ENCODE results near the gene CEP44.
"Not testable (repeated sequence)": the region's sequence is repeated elsewhere in the genome, so short reads cannot be mapped to it uniquely, and the experiment has no call there.

CEP44 gene

GRCh38 chr4:174260099-174260498, 23.6 kb upstream of the CEP44 start:
- Histone ChIP-seq H3K27me3 (ENCODE audit: control insufficient read depth, insufficient read depth, low read length) (no peaks in the 10 kb centered on the region), H3K4me3 (ENCODE audit: low read length) (no peak overlapping the region), H3K9ac (ENCODE audit: low read length) (no peak overlapping the region)

DNA sequence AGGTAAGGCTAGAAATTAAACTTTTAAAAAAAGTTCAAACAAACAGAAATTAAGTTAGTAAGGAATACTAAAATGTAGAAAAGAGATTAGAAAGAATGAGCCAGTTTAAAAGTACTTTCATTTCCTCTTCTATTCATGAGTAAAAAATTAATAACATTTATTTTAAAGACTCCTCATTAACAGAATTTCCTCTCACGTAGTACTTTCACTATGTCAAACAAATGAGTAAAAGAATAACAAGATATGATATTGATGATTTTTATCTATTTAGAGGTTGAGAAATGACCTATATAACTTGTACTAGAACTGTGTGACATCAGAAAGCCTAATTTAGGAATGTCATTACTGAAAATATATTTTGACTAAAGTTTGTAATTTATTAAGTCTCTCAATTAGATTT, 22.3 kb upstream of the CEP44 start:
- H3K9ac ChIP-seq (ENCODE audit: low read length); H3K36me3 ChIP-seq (ENCODE audit: control insufficient read depth, insufficient read depth, low read length); H3K4me3 ChIP-seq (ENCODE audit: low read length); H3K27me3 ChIP-seq (ENCODE audit: control insufficient read depth, insufficient read depth, low read length); H3K4me1 ChIP-seq (ENCODE audit: control insufficient read depth, insufficient read depth, low read length); H3K27ac ChIP-seq (ENCODE audit: low read depth, low read length): not testable (repeated sequence)

More at GRCh38 chr4:174260099-174260498, 23.6 kb upstream of the CEP44 start:
- peaks cover 3% of the 10 kb centered on the region for H3K4me1 ChIP-seq (ENCODE audit: control insufficient read depth, insufficient read depth, low read length)
- H3K36me3 ChIP-seq (ENCODE audit: control insufficient read depth, insufficient read depth, low read length), result peaks cover 2% of the 10 kb centered on the region
- H3K27ac ChIP-seq (ENCODE audit: low read depth, low read length), result no peak overlapping the region

- Histone ChIP-seq H3K4me3 (ENCODE audit: low read length) (no peak overlapping the region), H3K27me3 (ENCODE audit: control insufficient read depth, insufficient read depth, low read length) (no peaks in the 10 kb centered on the region), H3K9ac (ENCODE audit: low read length) (no peak overlapping the region), H3K36me3 (ENCODE audit: control insufficient read depth, insufficient read depth, low read length) (no peaks in the 10 kb centered on the region), H3K4me1 (ENCODE audit: control insufficient read depth, insufficient read depth, low read length) (peaks cover 3% of the 10 kb centered on the region), H3K27ac (ENCODE audit: low read depth, low read length) (no peak overlapping the region)
Observed at GRCh38 chr4:174262624-174263444, 20.9 kb upstream of the CEP44 start.

DNA sequence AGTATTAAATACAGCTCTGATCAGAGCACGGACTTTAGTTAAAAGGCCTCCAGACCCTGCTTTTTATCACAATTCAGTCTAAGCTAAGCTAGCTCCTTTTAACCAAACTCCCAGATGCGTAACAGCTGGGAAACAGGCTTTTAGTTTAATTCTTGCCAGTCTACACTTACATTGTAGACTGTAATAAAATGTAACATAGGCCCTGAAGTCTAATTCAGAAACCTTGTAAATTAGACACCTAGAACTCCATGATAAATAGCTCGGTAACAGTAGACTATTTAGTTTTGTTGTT, 20.3 kb upstream of the CEP44 start:
- Histone ChIP-seq H3K4me1 (ENCODE audit: control insufficient read depth, insufficient read depth, low read length) (peaks cover 3% of the 10 kb centered on the region), H3K27me3 (ENCODE audit: control insufficient read depth, insufficient read depth, low read length) (no peaks in the 10 kb centered on the region), H3K9ac (ENCODE audit: low read length) (no peak overlapping the region), H3K4me3 (ENCODE audit: low read length) (no peak overlapping the region), H3K36me3 (ENCODE audit: control insufficient read depth, insufficient read depth, low read length) (no peaks in the 10 kb centered on the region), H3K27ac (ENCODE audit: low read depth, low read length) (no peak overlapping the region)

DNA sequence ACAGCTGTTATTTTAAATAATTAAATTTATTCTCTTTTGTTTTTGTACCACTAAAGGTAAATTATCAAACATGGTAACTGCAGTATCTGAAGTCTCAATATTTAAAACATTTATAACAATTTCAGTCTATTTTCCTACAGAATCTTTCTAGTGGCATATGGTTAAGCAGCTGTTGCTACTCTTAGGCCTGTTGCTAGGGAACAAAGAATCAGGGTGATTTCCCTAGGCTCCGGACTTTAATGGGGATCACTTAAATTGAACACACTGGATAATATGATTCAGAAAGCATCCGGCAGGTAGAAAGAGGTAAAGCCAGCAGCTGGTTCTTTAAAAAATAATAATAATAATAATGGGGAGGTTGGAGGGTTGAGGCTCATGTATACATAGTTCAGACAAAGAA, 17.8 kb upstream of the CEP44 start:
- Histone ChIP-seq H3K27me3 (ENCODE audit: control insufficient read depth, insufficient read depth, low read length) (no peaks in the 10 kb centered on the region), H3K4me1 (ENCODE audit: control insufficient read depth, insufficient read depth, low read length) (peaks cover 3% of the 10 kb centered on the region), H3K27ac (ENCODE audit: low read depth, low read length) (no peak overlapping the region), H3K4me3 (ENCODE audit: low read length) (no peak overlapping the region), H3K36me3 (ENCODE audit: control insufficient read depth, insufficient read depth, low read length) (no peaks in the 10 kb centered on the region), H3K9ac (ENCODE audit: low read length) (no peak overlapping the region)

GRCh38 chr4:174266416-174266815, 17.3 kb upstream of the CEP44 start:
- H3K4me1 ChIP-seq (ENCODE audit: control insufficient read depth, insufficient read depth, low read length), result peaks cover 3% of the 10 kb centered on the region
- no peak overlapping the region for H3K27ac ChIP-seq (ENCODE audit: low read depth, low read length)
- H3K27me3 ChIP-seq (ENCODE audit: control insufficient read depth, insufficient read depth, low read length), result no peaks in the 10 kb centered on the region
- no peak overlapping the region for H3K4me3 ChIP-seq (ENCODE audit: low read length)
- H3K36me3 ChIP-seq (ENCODE audit: control insufficient read depth, insufficient read depth, low read length), result no peaks in the 10 kb centered on the region
- H3K9ac ChIP-seq (ENCODE audit: low read length), result no peak overlapping the region

DNA sequence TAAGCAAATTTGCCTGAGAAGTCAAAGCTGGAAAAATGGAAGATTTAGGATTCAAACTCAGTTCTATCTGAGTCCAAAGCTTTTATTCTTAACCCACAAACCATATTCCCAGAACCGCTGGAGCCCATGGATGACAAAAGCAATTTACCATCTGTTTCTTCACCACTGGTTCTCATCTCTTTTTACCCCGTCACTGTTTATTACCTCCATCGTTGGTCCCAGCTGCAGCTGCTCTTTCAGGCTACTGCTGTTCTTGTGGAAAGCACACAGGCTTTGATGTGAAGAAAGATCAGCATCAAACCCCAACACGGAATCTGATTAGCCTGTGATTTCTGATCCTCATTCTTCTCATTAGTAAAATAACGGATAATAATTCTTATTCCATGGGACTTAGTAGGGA, 9.8 kb upstream of the CEP44 start:
- H3K9ac ChIP-seq (ENCODE audit: low read length), result no peak overlapping the region
- no peaks in the 10 kb centered on the region for H3K27me3 ChIP-seq (ENCODE audit: control insufficient read depth, insufficient read depth, low read length)
- H3K27ac ChIP-seq (ENCODE audit: low read depth, low read length), result no peak overlapping the region
- H3K36me3 ChIP-seq (ENCODE audit: control insufficient read depth, insufficient read depth, low read length), result no peaks in the 10 kb centered on the region
- H3K4me3 ChIP-seq (ENCODE audit: low read length), result no peak overlapping the region
- peaks cover 2% of the 10 kb centered on the region for H3K4me1 ChIP-seq (ENCODE audit: control insufficient read depth, insufficient read depth, low read length)

DNA sequence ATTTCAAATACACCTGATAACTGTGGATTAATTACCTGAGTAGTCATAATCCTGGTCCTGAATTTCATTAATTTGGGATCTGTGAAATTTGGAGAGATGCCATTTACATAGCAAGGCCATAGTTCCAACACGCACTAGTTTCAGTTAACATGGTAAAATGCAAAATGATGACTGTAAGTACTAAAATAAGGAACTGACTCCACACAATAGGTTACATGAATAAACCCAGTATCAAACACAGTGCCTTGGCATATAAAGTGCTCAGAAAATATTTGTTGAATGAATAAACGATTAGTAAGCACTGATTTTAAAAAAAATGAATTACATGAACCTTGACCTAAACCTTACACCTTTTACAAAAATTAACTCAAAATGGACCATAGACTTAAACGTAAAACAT, 9.3 kb upstream of the CEP44 start:
- no peaks in the 10 kb centered on the region for H3K36me3 ChIP-seq (ENCODE audit: control insufficient read depth, insufficient read depth, low read length)
- no peak overlapping the region for H3K4me3 ChIP-seq (ENCODE audit: low read length)
- H3K27me3 ChIP-seq (ENCODE audit: control insufficient read depth, insufficient read depth, low read length), result no peaks in the 10 kb centered on the region
- H3K4me1 ChIP-seq (ENCODE audit: control insufficient read depth, insufficient read depth, low read length), result peaks cover 2% of the 10 kb centered on the region
- H3K9ac ChIP-seq (ENCODE audit: low read length), result no peak overlapping the region
- H3K27ac ChIP-seq (ENCODE audit: low read depth, low read length), result no peak overlapping the region

- Histone ChIP-seq H3K9ac (ENCODE audit: low read length) (no peak overlapping the region), H3K4me3 (ENCODE audit: low read length) (no peak overlapping the region), H3K27ac (ENCODE audit: low read depth, low read length) (no peak overlapping the region), H3K27me3 (ENCODE audit: control insufficient read depth, insufficient read depth, low read length) (no peaks in the 10 kb centered on the region), H3K36me3 (ENCODE audit: control insufficient read depth, insufficient read depth, low read length) (no peaks in the 10 kb centered on the region), H3K4me1 (ENCODE audit: control insufficient read depth, insufficient read depth, low read length) (peaks cover 2% of the 10 kb centered on the region)
Observed at GRCh38 chr4:174275101-174275500, 8.6 kb upstream of the CEP44 start.

- Histone ChIP-seq H3K4me3 (ENCODE audit: low read length) (no peak overlapping the region), H3K9ac (ENCODE audit: low read length) (no peak overlapping the region), H3K36me3 (ENCODE audit: control insufficient read depth, insufficient read depth, low read length) (no peaks in the 10 kb centered on the region), H3K27me3 (ENCODE audit: control insufficient read depth, insufficient read depth, low read length) (no peaks in the 10 kb centered on the region), H3K4me1 (ENCODE audit: control insufficient read depth, insufficient read depth, low read length) (peaks cover 2% of the 10 kb centered on the region), H3K27ac (ENCODE audit: low read depth, low read length) (no peak overlapping the region)
Observed at GRCh38 chr4:174277433-174277832, 6.3 kb upstream of the CEP44 start.

- Histone ChIP-seq H3K9ac (ENCODE audit: low read length) (no peak overlapping the region), H3K36me3 (ENCODE audit: control insufficient read depth, insufficient read depth, low read length) (no peaks in the 10 kb centered on the region), H3K27ac (ENCODE audit: low read depth, low read length) (no peak overlapping the region), H3K4me1 (ENCODE audit: control insufficient read depth, insufficient read depth, low read length) (peaks cover 2% of the 10 kb centered on the region), H3K27me3 (ENCODE audit: control insufficient read depth, insufficient read depth, low read length) (no peaks in the 10 kb centered on the region), H3K4me3 (ENCODE audit: low read length) (no peak overlapping the region)
Observed at GRCh38 chr4:174278467-174278866, 5.2 kb upstream of the CEP44 start.

GRCh38 chr4:174279433-174280155, 4.1 kb upstream of the CEP44 start:
- no peak overlapping the region for H3K9ac ChIP-seq (ENCODE audit: low read length)
- no peak overlapping the region for H3K4me3 ChIP-seq (ENCODE audit: low read length)
- no peaks in the 10 kb centered on the region for H3K27me3 ChIP-seq (ENCODE audit: control insufficient read depth, insufficient read depth, low read length)
- H3K27ac ChIP-seq (ENCODE audit: low read depth, low read length), result no peak overlapping the region
- peaks cover 2% of the 10 kb centered on the region for H3K4me1 ChIP-seq (ENCODE audit: control insufficient read depth, insufficient read depth, low read length)
- H3K36me3 ChIP-seq (ENCODE audit: control insufficient read depth, insufficient read depth, low read length), result no peaks in the 10 kb centered on the region
